Hepatocyte (in vitro differentiated cells): ENCODE results near the gene POLR1D.

Experiments
- EZH2 ChIP-seq: fragments of 200-600 bp; sonication (generic); IDR thresholded peaks from 2 replicates; pipeline ENCODE4 v1.6.1; 2016; ENCODE audit warnings: antibody characterized with exemption, mild to moderate bottlenecking, borderline replicate concordance
- TF ChIP-seq, protein P1 (sequence below): fragments of 200-600 bp; sonication (generic); IDR thresholded peaks from 2 replicates; pipeline ENCODE4 v1.5.1; 2016; ENCODE audit warnings: antibody characterized with exemption, mild to moderate bottlenecking; ENCODE audit not compliant: poor library complexity

DNA sequence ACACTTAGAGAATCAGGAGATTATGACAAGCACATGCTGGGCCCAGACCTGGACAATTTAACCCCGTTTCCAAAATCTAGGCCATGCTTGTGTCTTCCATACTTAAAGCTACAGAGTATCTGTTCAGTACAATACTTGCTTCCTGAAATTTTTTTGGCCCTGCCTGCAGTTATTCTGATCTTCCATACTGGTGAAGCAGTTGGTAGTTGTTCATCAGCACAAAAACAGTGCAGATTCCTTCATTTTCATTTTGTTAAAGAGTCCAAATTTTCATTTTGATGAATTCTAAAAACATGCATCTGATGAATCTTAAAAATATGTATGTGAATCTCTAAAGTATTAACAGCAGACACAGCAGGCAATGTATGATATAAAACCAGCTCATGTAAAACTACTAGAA is 49.2 kb downstream of the POLR1D start:
- TF ChIP-seq EZH2, result no peak
- TF ChIP-seq, protein P1, sequence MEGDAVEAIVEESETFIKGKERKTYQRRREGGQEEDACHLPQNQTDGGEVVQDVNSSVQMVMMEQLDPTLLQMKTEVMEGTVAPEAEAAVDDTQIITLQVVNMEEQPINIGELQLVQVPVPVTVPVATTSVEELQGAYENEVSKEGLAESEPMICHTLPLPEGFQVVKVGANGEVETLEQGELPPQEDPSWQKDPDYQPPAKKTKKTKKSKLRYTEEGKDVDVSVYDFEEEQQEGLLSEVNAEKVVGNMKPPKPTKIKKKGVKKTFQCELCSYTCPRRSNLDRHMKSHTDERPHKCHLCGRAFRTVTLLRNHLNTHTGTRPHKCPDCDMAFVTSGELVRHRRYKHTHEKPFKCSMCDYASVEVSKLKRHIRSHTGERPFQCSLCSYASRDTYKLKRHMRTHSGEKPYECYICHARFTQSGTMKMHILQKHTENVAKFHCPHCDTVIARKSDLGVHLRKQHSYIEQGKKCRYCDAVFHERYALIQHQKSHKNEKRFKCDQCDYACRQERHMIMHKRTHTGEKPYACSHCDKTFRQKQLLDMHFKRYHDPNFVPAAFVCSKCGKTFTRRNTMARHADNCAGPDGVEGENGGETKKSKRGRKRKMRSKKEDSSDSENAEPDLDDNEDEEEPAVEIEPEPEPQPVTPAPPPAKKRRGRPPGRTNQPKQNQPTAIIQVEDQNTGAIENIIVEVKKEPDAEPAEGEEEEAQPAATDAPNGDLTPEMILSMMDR, result no peak
